ENCODE data around the gene FAM184A.

FAM184A gene

GRCh38 chr6:118959903-118960302, 118.6 kb downstream of the FAM184A start:
- DNase-seq = no peak

GRCh38 chr6:118953391-118953790, 125.1 kb downstream of the FAM184A start:
- DNase-seq = no peak

GRCh38 chr6:118952683-118953082, 125.8 kb downstream of the FAM184A start:
- DNase-seq = no peak

GRCh38 chr6:118945217-118945616, 133.2 kb downstream of the FAM184A start:
- no peak for DNase-seq

GRCh38 chr6:118940770-118941169, 137.7 kb downstream of the FAM184A start:
- no peak for DNase-seq

- no peak for DNase-seq
These were observed 138.8 kb downstream of the FAM184A start for GRCh38 chr6:118939683-118940082.

GRCh38 chr6:118935978-118936703, 142.3 kb downstream of the FAM184A start:
- no peak for DNase-seq

GRCh38 chr6:118935331-118935668, 143.2 kb downstream of the FAM184A start:
- no peak for DNase-seq

- DNase-seq = peak; percentile 89
These were observed 143.8 kb downstream of the FAM184A start, which contains the start of gene MCM9 for GRCh38 chr6:118934461-118935330. Gene MCM9, minus strand, starts transcription at chr6:118935159. Its CDS starts 3,436 bp downstream, at chr6:118931723.

GRCh38 chr6:118933855-118934460, 144.5 kb downstream of the FAM184A start:
- no peak for DNase-seq

GRCh38 chr6:118932421-118932820, 146.0 kb downstream of the FAM184A start:
- no peak for DNase-seq

GRCh38 chr6:118931436-118931835, 147.0 kb downstream of the FAM184A start:
- no peak for DNase-seq

- no peak for DNase-seq
These were observed 147.8 kb downstream of the FAM184A start for GRCh38 chr6:118930680-118931079.

GRCh38 chr6:118923035-118923434, 155.4 kb downstream of the FAM184A start:
- no peak for DNase-seq

- DNase-seq = no peak
These were observed 157.4 kb downstream of the FAM184A start for GRCh38 chr6:118921084-118921483.

- no peak for DNase-seq
These were observed 160.1 kb downstream of the FAM184A start for GRCh38 chr6:118918329-118918725.

- no peak for DNase-seq
These were observed 160.7 kb downstream of the FAM184A start for GRCh38 chr6:118917546-118918328.

GRCh38 chr6:118914598-118914997, 163.9 kb downstream of the FAM184A start:
- DNase-seq = no peak

- DNase-seq = no peak
These were observed 165.3 kb downstream of the FAM184A start for GRCh38 chr6:118913161-118913560.

- no peak for DNase-seq
These were observed 165.8 kb downstream of the FAM184A start for GRCh38 chr6:118912646-118913045.

Measured in CD4-positive, alpha-beta T cell treated with Interleukin-12 subunit alpha and Interleukin-12 subunit beta, for 1 hour (primary cell).